ENCODE measurements around the gene ADCY2.

DNA sequence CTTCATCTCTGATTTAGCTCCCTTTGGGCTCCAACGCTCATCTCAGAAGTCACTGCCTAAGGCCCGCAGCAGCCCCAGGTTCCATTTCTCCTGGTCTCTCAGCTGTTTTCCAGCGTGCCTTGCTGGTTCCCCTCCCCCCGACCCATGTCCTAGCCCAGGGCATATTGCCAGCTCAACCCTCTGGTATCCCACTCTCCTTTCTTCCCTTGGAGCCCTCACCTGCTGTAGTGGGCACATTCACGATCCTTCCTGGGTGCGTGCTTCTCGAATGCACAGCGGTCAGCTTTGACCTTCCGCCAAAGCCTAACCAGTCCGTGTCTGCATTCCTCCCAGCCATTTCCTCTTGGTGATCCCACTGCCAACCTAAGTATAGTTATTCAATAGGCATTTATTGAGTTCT is 418.9 kb downstream of the ADCY2 start:
- TF ChIP-seq, protein P1, sequence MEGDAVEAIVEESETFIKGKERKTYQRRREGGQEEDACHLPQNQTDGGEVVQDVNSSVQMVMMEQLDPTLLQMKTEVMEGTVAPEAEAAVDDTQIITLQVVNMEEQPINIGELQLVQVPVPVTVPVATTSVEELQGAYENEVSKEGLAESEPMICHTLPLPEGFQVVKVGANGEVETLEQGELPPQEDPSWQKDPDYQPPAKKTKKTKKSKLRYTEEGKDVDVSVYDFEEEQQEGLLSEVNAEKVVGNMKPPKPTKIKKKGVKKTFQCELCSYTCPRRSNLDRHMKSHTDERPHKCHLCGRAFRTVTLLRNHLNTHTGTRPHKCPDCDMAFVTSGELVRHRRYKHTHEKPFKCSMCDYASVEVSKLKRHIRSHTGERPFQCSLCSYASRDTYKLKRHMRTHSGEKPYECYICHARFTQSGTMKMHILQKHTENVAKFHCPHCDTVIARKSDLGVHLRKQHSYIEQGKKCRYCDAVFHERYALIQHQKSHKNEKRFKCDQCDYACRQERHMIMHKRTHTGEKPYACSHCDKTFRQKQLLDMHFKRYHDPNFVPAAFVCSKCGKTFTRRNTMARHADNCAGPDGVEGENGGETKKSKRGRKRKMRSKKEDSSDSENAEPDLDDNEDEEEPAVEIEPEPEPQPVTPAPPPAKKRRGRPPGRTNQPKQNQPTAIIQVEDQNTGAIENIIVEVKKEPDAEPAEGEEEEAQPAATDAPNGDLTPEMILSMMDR (IDR thresholded peaks at IDR 0.05; ENCODE audit: insufficient read depth, low read length): no peak
- TF ChIP-seq POLR2AphosphoS5 (IDR thresholded peaks at IDR 0.05; ENCODE audit: low read depth) (no peak), SPI1 (IDR thresholded peaks at IDR 0.05; ENCODE audit: borderline replicate concordance, low read depth) (no peak)
- TF ChIP-seq, protein P2, sequence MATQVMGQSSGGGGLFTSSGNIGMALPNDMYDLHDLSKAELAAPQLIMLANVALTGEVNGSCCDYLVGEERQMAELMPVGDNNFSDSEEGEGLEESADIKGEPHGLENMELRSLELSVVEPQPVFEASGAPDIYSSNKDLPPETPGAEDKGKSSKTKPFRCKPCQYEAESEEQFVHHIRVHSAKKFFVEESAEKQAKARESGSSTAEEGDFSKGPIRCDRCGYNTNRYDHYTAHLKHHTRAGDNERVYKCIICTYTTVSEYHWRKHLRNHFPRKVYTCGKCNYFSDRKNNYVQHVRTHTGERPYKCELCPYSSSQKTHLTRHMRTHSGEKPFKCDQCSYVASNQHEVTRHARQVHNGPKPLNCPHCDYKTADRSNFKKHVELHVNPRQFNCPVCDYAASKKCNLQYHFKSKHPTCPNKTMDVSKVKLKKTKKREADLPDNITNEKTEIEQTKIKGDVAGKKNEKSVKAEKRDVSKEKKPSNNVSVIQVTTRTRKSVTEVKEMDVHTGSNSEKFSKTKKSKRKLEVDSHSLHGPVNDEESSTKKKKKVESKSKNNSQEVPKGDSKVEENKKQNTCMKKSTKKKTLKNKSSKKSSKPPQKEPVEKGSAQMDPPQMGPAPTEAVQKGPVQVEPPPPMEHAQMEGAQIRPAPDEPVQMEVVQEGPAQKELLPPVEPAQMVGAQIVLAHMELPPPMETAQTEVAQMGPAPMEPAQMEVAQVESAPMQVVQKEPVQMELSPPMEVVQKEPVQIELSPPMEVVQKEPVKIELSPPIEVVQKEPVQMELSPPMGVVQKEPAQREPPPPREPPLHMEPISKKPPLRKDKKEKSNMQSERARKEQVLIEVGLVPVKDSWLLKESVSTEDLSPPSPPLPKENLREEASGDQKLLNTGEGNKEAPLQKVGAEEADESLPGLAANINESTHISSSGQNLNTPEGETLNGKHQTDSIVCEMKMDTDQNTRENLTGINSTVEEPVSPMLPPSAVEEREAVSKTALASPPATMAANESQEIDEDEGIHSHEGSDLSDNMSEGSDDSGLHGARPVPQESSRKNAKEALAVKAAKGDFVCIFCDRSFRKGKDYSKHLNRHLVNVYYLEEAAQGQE (IDR thresholded peaks at IDR 0.05; ENCODE audit: insufficient replicate concordance, low read depth): no peak

Measured in HL-60 (cell line).